CD4-positive, alpha-beta T cell treated with Interleukin-10 for 1 hour (primary cell): ENCODE measurements around the gene CD38.
A peak's percentile ranks its signal among the peaks of the same experiment; 100 is the strongest.

Experiments used
- DNase-seq: peaks from one replicate; pipeline ENCODE4 v3.0.0-alpha.2; 2020

Gene CD38

GRCh38 chr4:15870079-15870478 lies 92.0 kb downstream of the CD38 start:
- DNase-seq, result no peak

GRCh38 chr4:15870921-15871664 lies 93.0 kb downstream of the CD38 start:
- DNase-seq, result no peak

- no peak for DNase-seq
These were observed 95.0 kb downstream of the CD38 start for GRCh38 chr4:15873117-15873516.

GRCh38 chr4:15874671-15875070 lies 96.5 kb downstream of the CD38 start:
- no peak for DNase-seq

- DNase-seq, result no peak
These were observed 97.7 kb downstream of the CD38 start for GRCh38 chr4:15875663-15876460.

GRCh38 chr4:15878011-15878410 lies 99.9 kb downstream of the CD38 start:
- DNase-seq, result no peak

GRCh38 chr4:15881820-15882219 lies 103.7 kb downstream of the CD38 start:
- DNase-seq, result no peak

- peak; percentile 64 for DNase-seq
These were observed 104.6 kb downstream of the CD38 start for GRCh38 chr4:15882675-15883086.

- DNase-seq, result no peak
These were observed 105.6 kb downstream of the CD38 start for GRCh38 chr4:15883610-15884243.

GRCh38 chr4:15884666-15885065 lies 106.5 kb downstream of the CD38 start:
- no peak for DNase-seq

GRCh38 chr4:15885422-15885821 lies 107.3 kb downstream of the CD38 start:
- no peak for DNase-seq

- DNase-seq, result no peak
These were observed 110.4 kb downstream of the CD38 start for GRCh38 chr4:15888515-15888914.

- no peak for DNase-seq
These were observed 112.2 kb downstream of the CD38 start for GRCh38 chr4:15890246-15890829.

- no peak for DNase-seq
These were observed 113.2 kb downstream of the CD38 start for GRCh38 chr4:15891312-15891711.

GRCh38 chr4:15893962-15894361 lies 115.8 kb downstream of the CD38 start:
- DNase-seq, result no peak

- DNase-seq, result no peak
These were observed 116.3 kb downstream of the CD38 start for GRCh38 chr4:15894393-15894792.

GRCh38 chr4:15894921-15895916 lies 117.1 kb downstream of the CD38 start:
- DNase-seq, result no peak

GRCh38 chr4:15897577-15897976 lies 119.4 kb downstream of the CD38 start:
- DNase-seq, result no peak

- no peak for DNase-seq
These were observed 120.8 kb downstream of the CD38 start for GRCh38 chr4:15898902-15899301.

- DNase-seq, result no peak
These were observed 121.4 kb downstream of the CD38 start for GRCh38 chr4:15899511-15899910.

- DNase-seq, result no peak
These were observed 122.9 kb downstream of the CD38 start for GRCh38 chr4:15901007-15901406.

GRCh38 chr4:15901998-15902397 lies 123.9 kb downstream of the CD38 start:
- no peak for DNase-seq
